ENCODE data around the gene PKD1L1.

DNA sequence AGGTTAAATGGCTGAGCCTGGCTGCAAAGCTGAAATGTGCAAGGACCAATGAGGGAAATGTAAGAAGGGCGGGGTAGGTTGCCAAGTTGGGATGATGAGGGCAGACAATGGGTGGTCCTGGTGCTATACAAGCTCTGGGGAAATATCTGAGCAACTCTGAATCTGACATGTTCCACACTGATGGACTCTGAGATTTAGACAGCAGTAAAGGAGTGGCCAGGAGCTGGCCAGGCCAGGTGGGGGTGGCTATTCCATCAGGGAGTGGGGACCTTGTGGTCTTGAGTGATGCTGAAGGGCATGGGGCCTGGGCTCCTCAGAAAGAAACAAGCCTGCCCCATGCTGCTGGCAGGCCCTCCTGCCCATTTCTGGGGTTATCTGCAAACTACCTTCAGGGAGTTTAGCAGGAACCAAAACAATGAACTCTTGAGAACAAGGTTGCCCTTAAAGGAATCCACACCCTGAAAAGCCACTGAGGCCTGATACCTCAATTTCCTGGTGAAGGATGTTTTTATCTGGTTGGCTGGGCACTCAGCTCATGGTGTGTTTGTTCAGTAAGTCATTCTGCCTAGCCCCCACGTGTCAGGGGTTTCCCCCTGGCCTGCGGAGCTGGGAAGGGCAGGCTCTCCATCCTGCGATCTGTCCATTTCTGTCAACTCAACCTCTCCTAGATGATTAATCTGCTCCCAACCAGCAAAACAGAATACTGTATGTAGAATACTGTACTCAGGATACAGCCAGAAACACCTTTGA is 223.1 kb downstream of the PKD1L1 start:
- TF ChIP-seq, protein P1, sequence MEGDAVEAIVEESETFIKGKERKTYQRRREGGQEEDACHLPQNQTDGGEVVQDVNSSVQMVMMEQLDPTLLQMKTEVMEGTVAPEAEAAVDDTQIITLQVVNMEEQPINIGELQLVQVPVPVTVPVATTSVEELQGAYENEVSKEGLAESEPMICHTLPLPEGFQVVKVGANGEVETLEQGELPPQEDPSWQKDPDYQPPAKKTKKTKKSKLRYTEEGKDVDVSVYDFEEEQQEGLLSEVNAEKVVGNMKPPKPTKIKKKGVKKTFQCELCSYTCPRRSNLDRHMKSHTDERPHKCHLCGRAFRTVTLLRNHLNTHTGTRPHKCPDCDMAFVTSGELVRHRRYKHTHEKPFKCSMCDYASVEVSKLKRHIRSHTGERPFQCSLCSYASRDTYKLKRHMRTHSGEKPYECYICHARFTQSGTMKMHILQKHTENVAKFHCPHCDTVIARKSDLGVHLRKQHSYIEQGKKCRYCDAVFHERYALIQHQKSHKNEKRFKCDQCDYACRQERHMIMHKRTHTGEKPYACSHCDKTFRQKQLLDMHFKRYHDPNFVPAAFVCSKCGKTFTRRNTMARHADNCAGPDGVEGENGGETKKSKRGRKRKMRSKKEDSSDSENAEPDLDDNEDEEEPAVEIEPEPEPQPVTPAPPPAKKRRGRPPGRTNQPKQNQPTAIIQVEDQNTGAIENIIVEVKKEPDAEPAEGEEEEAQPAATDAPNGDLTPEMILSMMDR (IDR thresholded peaks at IDR 0.05): no peak
- no peak for TF ChIP-seq POLR2A (IDR thresholded peaks at IDR 0.05)
